MM.1S (cell line): ENCODE data around the gene RGS16.

Experiments used
- CTCF ChIP-seq: fragments of 300-600 bp; sonication (generic); IDR thresholded peaks from 2 replicates; pipeline ENCODE4 v1.5.1; 2016; ENCODE audit warnings: antibody characterized with exemption, low read length, mixed read lengths
- EZH2 ChIP-seq: fragments of 300-600 bp; sonication (generic); optimal IDR thresholded peaks from 2 replicates; pipeline ENCODE3; 2017; ENCODE audit warnings: low read depth, mild to moderate bottlenecking, antibody characterized with exemption, low read length, mixed read lengths
- EZH2phosphoT487 ChIP-seq: fragments of 300-600 bp; sonication (generic); IDR thresholded peaks from 2 replicates; pipeline ENCODE4 v1.6.1; 2018; ENCODE audit warnings: antibody characterized with exemption, low read length

- TF ChIP-seq EZH2 (no peak), CTCF (no peak), EZH2phosphoT487 (no peak)
Observed at GRCh38 chr1:182622901-182623528, 18.8 kb upstream of the RGS16 start.
